GM18526 (cell line): Measurements from ENCODE around the gene TMEM176B.

Source experiments
- POLR2A ChIP-seq: IDR thresholded peaks from 3 replicates; pipeline ENCODE4 v1.6.1; 2011; ENCODE audit not compliant: insufficient read length; ENCODE audit errors: extremely low read depth

Gene TMEM176B

GRCh38 chr7:150799741-150800580, at the start of gene TMEM176B:
TMEM176B (minus strand) TSS chr7:150800364; CDS start chr7:150796569, 3,795 bp downstream.
- TF ChIP-seq POLR2A, result no peak

GRCh38 chr7:150849204-150849775, 49.1 kb upstream of the TMEM176B start:
- TF ChIP-seq POLR2A, result no peak

DNA sequence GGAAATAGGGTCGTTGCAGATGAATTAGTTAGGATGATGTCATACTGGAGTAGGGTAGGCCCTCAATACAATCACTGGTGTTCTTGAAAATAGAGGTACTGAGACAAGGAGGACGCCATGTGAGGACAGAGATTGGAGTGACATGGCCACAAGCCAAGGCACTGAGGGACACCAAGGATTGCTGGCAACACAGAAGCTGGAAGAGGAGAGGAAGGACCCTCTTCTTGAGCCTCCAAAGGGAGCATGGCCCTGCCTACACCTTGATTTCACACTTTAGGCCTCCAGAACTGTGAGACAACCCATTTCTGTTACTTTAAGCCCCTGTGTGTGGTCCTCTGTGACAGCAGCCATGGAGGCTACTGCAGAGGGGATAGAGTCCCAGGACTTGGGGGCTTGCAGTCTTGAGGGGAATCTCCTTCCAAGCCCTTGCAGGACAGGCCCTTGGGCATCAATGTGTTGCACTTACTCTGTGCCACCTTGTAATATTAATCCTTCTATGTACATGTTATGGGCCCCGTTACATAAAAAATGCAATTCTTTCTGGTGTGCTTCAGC, 48.5 kb upstream of the TMEM176B start:
- TF ChIP-seq POLR2A, result no peak

DNA sequence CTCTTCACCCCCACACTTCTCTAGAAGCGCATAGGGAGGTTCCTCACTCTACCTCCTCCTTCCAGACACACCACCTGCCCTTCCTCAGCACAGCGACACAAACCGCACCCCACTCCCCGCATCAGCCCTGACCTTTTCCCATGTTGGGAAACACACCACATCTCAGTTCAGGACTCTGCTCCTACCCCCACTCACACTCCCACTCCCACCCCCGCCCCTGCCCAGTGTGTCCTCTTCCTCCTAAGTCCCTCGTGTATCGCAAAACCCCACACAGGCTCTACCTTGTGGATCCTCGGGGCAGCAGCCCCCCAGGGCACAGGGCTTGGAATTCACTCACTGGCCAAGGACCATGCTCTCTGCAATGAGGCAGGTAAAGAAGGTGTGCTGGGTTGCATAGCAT, 47.9 kb upstream of the TMEM176B start:
- no peak for TF ChIP-seq POLR2A

DNA sequence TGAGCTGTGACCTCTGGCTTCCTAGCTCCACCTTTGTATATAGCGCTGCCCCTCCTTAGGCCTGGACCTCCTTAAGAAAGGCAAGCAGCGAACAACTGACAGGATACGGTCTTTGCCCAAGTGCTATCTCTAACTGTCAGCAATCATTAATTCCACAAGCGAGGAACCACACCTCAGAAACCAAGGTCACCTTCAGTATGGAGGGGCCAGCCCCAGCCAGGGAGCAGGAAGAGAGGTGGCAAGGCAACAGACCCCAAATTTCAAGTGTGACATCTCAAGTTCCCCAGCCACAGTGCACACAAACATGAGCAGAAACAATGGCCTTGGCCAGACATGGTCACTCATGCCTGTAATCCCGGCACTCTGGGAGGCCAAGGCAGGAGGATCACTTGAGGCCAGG, 47.4 kb upstream of the TMEM176B start:
- TF ChIP-seq POLR2A, result no peak

- TF ChIP-seq POLR2A, result no peak
Observed at GRCh38 chr7:150846291-150847115, 46.3 kb upstream of the TMEM176B start.

DNA sequence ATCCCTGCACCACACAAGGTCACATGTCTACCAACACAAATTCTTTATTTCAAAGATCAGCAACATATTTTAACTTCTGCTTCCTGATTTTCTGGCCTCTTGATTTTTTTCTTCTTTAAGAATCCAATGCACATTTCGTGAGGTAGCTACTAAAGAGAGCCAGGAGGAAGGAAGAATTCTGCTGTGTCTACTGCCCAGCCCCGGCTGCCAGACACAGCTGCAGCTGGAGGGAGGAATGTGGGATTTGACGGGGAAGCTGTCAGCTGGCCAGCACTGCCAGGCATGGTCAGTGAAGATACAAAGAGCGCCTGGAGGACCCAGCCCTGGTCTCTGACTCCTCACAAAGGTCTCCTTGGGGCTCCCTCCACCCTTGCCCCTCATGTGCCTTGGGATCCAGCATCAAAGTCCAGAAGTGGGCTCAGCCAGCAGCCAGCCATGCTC, 45.3 kb upstream of the TMEM176B start:
- no peak for TF ChIP-seq POLR2A

DNA sequence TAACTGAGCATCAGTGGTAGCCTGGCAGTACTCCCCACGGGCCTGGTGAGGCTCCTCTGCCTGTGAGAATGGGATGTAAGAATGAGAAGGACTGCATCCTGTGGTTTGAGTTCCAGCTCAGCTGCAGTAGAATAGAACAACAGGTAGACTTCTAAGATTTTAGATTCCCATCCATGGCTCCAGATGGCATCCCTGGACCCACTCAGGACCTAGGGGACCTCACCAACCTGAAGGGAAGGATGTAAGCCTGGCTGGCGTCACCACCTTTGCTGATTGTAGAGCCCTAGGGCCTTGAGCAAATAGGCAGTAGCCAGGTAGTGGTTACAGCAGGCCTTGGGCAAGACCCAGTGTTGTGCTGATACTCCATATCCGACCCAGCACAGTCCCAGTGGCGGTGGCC, 42.6 kb upstream of the TMEM176B start:
- no peak for TF ChIP-seq POLR2A

DNA sequence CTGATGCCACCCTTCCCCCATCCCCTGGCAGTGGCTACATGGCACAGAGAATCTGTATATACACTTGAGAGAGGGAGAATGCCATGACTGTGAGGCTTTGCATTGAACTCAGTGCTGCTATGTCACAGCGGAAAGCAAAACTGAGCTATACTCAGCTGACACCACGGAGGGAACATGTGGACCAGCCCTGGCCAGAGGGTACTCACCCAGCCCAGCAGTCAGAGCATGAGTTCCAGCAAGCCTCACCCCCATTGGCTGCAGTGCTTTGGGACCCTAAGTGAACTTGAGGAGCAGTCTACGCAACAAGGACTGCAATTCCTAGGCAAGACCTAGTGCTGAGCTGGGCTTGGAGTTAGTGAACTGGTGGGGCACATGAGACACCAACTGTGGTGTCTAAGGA, 41.9 kb upstream of the TMEM176B start:
- TF ChIP-seq POLR2A, result no peak

DNA sequence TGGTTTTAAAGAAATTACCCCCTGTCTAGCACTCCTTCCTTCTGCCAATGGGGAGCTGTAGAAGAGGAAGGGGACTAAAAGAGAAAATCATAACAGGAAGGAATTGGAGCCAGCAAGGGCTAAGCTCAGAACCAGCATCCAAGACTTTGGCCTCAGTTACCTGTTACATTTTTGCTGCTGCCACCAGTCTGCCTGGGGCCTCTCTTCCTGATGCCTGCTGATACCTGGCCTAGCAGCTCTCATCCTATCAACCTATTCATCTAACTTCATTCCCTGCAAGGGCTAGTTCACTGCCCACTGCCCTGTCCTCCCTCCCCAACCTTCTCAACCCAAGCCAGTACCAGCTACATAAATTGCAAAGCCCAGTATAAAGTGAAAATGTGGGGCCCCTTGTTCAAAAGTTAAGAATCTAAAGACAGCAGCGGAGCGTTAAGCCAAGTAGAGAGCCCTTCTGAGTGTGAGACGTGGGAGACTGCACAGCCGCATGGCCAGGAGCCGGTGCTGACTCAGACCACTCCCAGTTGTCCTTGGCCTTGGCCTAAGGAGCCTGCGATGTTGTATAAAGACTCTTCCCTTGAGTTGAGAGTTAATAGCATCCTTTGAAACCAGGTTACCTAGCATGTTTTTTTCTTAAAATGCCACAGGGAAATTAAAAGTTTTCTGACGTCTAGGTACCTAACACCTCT, 38.9 kb upstream of the TMEM176B start:
- no peak for TF ChIP-seq POLR2A

- no peak for TF ChIP-seq POLR2A
Observed at GRCh38 chr7:150835702-150836280, 35.6 kb upstream of the TMEM176B start.

DNA sequence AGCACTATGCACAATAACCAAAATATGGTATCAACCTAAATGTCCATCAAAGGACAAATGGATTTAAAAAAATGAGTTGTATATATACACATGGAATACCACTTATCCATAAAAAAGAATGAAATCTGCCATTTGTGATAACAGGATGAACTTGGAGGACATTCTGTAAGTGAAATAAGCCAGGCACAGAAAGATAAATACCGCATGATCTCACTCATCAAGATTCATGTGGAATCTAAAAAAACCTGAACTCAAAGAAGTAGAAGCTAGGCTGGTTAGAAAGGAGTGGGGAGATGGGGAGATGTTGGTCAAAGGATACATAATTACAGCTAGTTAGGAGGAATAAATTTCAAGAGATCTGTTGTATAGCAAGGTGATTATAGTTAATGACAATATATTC, 34.9 kb upstream of the TMEM176B start:
- TF ChIP-seq POLR2A, result no peak

DNA sequence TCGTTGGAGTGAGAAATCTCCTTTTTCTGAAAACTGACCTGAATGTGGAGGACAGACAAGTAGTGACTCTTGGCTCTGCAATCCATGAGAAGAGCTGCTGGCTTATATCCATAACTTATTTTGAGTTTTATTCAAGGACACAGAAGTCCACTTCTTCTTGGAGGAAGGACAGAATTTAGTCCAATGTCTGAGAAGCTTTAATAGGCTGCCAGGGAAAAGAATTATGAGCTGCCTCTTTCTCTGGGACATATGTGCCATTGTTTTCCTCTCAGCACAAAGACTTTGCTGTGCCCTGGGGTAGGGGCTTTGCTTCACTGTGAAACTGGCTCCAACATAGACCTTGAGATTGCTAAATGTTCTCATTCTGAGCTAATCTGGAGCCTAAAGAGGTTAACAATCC, 31.7 kb upstream of the TMEM176B start:
- TF ChIP-seq POLR2A, result no peak

GRCh38 chr7:150830937-150831336, 30.8 kb upstream of the TMEM176B start:
- no peak for TF ChIP-seq POLR2A

- no peak for TF ChIP-seq POLR2A
Observed at GRCh38 chr7:150829426-150829825, 29.3 kb upstream of the TMEM176B start.
